ENCODE measurements around the gene USP40.

The USP40 gene

DNA sequence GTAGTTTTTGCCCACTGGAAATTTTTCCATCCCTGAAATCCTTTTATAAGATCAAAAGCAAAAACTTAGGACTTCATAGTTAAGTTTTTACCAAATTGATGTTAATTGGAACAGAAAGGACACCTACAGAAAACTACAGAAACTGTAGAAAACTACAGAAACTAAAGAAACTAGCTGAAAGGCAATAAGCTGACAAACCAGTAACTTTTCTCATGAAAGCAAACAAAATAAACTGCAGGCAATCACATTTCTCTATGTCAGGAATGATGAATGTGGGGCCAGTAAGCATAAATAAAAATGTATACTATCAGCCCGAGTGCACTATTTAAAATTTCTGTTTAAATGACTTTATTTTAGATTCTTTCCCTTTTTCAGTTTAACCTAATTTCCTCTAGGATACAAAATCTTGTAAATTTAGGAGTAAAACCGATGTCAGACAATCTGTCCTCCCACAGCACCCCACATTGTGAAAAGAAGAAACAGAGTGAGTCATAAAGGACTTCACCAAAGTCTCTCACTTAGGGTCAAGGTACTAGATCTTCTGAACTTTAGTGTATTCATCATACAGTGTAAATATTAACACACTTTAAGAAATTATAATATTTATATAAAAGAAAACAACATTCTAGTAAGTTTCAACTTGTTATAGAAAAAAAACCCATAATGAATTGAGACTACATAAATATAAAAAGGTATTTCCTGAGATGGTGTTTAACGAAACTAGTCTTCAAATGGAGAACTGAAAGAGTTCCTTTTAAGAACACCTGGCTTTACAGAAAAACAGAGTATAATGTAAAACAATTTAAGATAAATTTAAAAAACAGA is 46.6 kb downstream of the USP40 start:
- DNase-seq (ENCODE audit: low read depth) = peak; percentile 1
- TF ChIP-seq, protein P1, sequence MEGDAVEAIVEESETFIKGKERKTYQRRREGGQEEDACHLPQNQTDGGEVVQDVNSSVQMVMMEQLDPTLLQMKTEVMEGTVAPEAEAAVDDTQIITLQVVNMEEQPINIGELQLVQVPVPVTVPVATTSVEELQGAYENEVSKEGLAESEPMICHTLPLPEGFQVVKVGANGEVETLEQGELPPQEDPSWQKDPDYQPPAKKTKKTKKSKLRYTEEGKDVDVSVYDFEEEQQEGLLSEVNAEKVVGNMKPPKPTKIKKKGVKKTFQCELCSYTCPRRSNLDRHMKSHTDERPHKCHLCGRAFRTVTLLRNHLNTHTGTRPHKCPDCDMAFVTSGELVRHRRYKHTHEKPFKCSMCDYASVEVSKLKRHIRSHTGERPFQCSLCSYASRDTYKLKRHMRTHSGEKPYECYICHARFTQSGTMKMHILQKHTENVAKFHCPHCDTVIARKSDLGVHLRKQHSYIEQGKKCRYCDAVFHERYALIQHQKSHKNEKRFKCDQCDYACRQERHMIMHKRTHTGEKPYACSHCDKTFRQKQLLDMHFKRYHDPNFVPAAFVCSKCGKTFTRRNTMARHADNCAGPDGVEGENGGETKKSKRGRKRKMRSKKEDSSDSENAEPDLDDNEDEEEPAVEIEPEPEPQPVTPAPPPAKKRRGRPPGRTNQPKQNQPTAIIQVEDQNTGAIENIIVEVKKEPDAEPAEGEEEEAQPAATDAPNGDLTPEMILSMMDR (conservative IDR thresholded peaks at IDR 0.05; ENCODE audit: control insufficient read depth, insufficient read depth, low read depth, low read length) = no peak
- H3K4me3 ChIP-seq (ENCODE audit: control insufficient read depth, low read depth, low read length) = no peak overlapping the region

DNA sequence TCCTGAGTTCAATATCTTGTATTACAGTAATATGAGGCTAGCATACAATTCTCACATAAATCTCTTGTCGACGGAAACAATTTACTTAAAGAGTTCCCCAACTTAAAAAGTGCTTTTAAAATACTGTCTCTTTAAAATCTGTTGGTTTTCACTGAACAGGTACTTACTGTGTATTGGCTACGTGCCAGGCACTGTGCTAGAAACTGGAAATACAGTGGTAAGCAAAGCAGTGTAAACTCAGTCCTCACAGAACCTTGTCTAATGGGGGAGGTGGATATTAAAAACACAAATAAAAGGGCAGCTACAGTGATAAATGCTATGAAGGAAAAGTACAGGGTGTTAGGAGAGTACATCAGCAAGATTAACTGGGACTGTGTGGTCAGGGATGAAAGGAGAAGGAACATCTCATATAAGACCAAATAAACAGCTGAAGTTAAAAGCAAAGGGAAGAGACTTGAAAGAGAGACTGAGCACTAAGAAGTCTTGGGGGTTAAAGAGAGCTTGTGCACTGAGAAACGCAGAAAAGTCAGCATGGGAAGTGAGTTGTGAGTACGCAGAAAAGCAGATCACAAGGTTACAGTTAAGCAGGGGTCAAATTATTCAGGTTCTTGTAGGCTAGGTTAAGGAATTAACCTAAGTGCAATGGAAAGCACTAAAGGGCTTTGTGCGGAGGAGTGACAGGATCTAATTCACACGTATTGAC is 52.5 kb downstream of the USP40 start:
- TF ChIP-seq, protein P1 (conservative IDR thresholded peaks at IDR 0.05; ENCODE audit: control insufficient read depth, insufficient read depth, low read depth, low read length) = no peak
- H3K4me3 ChIP-seq (ENCODE audit: control insufficient read depth, low read depth, low read length) = no peak overlapping the region
- no peak for DNase-seq (ENCODE audit: low read depth)

DNA sequence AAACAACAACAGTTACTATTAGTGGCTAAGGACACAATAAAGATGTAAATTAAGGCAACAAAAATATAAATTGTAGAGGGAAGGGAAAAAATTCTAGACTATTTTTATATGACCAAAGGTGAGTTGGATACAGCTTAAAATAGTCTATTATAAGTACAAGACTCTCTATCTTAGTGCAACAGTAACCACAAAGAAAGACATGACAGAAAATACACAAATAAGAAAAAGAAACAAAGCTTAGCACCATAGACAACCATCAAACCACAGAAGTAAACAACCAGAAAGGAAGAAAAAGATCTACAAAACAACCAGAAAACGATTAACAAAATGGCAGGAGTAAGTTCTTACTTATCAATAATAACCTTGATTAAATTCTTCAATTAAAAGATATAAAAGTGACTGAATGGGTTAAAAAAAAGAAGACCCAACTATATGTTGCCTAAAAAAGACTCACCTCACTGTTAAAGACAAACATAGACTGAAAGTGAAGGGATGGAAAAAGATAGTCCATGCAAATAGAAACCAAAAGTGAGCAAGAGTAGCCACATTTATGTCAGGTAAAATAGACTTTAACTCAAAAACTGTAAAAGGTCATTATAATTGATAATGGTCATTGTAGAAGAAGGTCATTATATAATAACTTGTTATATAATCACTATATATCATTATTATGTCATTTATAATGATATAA is 62.5 kb downstream of the USP40 start:
- DNase-seq (ENCODE audit: low read depth) = no peak
- H3K4me3 ChIP-seq (ENCODE audit: control insufficient read depth, low read depth, low read length) = no peak overlapping the region
- TF ChIP-seq, protein P1 (conservative IDR thresholded peaks at IDR 0.05; ENCODE audit: control insufficient read depth, insufficient read depth, low read depth, low read length) = no peak

DNA sequence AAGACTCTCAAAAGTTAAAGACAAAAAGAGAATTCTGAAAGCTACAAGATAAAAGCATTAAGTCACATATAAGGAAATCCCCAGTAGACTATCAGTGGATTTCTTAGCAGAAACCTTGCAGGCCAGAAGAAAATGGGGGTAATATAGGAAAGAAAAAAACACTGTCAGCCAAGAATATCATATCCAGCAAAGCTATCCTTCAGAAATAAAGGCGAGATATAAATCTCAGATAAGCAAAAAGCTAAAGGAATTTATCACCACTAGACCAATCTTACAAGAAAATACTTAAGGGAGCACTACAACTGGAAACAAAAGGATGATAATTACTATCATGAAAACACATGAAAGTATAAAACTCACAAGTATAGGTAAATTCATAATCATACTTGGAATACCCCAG is 63.1 kb downstream of the USP40 start:
- DNase-seq (ENCODE audit: low read depth) = no peak
- no peak overlapping the region for H3K4me3 ChIP-seq (ENCODE audit: control insufficient read depth, low read depth, low read length)
- TF ChIP-seq, protein P1 (conservative IDR thresholded peaks at IDR 0.05; ENCODE audit: control insufficient read depth, insufficient read depth, low read depth, low read length) = no peak

DNA sequence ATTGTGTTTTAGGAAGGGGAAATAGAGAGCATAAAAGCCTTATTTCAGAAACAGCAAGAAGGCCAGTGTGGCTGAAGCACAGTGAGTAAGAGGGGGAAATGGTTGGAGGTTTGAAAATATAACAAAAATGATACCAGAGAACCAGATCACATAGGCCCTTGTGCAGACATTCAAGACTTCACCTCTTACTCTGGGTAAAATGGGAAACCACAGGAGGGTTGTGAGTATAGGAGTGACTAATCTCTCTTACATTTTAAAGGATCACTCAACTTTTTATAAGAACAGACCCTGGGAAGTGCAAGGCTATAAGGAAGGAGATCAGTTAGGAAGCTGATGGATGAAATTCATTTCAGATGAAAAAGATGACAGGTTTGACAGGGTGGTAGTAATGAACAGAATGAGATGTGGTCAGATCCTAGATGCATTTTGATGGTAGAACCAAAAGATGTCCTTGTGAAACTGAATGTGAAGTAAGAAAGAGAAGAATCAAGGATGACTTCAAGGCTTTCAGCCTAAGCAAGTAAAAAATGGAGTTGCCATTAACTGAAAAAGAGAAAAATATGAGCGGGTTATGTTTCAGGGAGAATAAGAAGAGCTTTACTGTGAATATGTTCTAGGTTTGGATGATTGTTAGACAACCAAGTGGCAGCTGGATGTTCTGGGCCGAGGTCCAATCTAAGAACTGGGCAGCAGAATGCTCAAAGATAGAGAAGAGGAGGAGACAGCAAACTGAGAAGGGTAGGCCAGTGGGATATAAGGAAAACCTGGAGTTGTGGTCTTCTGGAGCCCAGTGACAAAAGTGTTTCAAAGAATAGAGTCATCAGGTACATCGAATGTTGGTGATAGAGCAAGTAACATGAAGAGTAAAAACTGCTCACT is 65.1 kb downstream of the USP40 start:
- TF ChIP-seq, protein P1 (conservative IDR thresholded peaks at IDR 0.05; ENCODE audit: control insufficient read depth, insufficient read depth, low read depth, low read length) = no peak
- no peak overlapping the region for H3K4me3 ChIP-seq (ENCODE audit: control insufficient read depth, low read depth, low read length)
- DNase-seq (ENCODE audit: low read depth) = peak; percentile 63

DNA sequence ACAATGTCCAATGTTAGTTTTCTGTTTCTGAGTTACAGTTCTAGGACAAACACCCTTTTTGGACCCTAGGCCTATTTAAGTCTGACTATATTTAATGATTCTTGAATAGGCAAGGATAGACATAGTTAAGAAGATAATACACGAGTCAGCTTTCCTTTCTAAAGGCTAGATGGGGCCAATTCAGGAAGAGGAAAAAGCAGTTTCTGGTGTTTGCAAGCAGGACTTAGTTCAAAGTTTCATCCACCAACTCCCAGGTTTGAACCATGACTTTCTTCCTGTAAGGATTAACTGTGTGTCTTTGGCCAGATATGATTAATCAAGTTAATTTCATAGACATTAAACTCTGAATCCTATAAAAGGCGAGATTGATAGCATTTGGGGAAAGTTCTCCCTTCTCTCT is 66.7 kb downstream of the USP40 start:
- H3K4me3 ChIP-seq (ENCODE audit: control insufficient read depth, low read depth, low read length) = no peak overlapping the region
- no peak for DNase-seq (ENCODE audit: low read depth)

More for the DNA sequence above, 66.7 kb downstream of the USP40 start:
- TF ChIP-seq, protein P1 (conservative IDR thresholded peaks at IDR 0.05; ENCODE audit: control insufficient read depth, insufficient read depth, low read depth, low read length) = no peak

All from fibroblast of mammary gland (primary cell).